HK-2 (cell line): Measurements from ENCODE around the gene NSUN2.

Source experiments
- DNase-seq: peaks from one replicate; pipeline ENCODE4 v3.0.0-alpha.2; 2018; ENCODE audit not compliant: unreplicated experiment

NSUN2 gene

DNA sequence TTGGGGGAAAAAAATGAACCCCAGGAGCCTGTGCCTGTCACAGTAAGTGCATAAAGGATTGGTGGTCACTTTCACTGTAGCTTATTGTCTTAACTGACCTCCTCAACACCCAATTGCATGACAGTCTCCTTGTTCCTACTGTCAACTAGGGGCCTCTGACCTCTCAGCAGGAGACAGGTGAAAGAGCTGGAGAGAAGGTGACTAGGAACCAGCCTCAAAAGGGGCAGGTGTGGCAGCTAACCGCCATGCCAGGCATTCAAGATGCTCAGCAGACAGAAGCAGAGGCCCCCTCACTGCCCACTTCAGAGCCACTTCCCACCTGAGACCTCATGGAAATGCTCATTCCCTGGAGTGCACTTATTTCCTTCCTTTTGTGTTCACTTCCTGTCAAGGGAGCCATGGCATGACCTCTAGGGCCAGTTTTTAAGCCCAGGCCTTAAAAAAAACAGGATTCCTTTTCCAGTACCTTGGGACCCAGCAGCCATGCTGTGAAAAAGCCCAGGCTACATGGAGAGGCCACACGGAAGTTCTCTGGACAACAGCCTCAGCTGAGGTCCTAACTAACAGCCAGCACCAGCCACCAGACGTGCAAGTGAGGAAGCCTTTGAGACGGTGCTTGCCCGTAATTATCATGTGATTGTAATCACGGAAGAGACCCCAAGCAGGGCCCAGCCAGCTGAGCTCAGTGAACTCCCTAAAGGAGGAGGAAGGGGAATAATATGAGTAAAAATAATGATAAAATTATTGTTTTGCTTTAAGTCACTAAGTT, 74.9 kb downstream of the NSUN2 start:
- DNase-seq = no peak

DNA sequence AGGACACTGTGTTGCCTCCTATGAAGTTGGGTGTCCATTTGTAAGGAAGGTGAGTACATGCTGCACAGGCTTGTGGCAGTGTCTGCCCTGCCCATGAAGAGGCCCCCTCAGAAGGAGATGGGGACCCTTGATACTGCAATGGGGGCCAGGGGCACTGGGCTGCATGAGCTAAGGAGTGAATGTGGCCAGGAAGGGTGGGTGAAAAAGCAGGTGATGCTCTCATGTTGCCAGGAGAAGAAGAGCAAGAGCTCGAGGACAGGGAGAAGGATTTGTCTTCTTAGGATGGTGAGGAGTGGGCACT, 76.1 kb downstream of the NSUN2 start:
- no peak for DNase-seq

DNA sequence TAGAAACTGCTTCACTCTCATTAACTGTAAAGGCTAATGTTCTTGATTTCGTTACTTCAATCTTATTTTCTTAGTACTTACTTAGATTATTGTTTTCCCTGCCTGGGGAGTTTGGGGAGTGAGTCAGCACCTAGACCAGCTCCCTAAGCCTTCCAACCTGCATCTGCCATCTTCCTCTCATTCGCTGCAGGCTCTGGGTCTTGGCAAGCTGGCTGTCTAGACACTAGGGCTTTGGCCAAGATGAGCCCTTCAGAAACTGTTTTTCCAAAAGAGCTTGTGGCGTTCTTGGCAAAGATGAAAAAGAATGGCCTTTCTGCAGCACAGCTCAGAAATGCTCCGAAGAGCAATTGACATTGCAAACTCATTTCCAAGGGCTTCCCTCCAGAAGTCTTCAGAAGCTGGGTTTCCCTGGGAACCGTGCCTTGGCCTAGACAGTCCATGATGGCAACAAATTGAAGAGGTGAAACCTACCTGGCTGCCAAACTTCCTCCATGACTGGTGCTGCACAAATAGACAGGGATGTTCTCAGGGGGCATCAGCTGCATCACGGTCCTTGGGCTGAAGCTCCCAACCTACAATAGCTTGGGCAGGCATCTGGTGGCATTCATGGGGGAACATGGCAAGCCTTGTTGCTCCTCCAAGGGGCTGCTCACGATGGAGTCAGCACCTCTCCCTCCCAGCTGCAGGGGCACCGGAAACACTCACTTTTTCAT, 76.6 kb downstream of the NSUN2 start:
- no peak for DNase-seq

DNA sequence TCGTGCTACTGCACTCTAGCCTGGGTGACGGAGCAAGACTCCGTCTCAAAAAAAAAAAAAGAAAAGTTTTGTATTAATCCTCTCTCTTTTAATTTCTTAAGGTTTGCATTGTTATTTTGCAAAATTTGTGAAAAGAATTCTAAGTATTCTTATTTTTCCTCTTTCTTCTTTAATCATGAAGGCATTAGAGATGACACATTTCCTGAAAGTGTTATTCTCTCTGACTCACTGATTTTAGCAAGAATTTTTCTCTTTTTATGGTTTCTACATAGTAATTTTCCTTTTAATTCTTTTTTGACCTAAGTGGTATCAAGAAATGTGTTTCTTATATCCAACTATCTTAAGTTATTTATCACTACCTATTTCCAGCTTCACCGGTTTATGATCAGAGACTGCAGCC, 78.0 kb downstream of the NSUN2 start:
- DNase-seq = no peak

DNA sequence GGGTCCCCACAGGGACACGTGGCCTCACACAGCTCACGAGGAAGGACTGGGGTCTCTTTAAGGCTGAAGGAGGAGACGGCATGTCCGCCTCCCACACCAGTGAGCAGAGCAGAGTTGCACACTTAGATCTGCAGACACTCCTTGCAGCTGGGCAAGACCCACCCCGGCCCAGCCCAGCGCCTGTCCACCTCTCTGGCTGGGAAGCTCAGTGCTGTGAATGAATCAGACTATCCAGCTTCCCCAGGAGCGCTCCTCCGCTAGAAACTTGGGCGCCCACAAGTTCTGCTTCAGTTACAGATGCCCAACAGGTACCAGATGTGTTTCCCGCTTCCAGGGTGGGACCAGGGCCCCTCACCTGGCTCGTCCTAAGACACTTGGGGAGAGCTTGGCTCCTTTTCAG, 78.9 kb downstream of the NSUN2 start:
- DNase-seq = no peak

DNA sequence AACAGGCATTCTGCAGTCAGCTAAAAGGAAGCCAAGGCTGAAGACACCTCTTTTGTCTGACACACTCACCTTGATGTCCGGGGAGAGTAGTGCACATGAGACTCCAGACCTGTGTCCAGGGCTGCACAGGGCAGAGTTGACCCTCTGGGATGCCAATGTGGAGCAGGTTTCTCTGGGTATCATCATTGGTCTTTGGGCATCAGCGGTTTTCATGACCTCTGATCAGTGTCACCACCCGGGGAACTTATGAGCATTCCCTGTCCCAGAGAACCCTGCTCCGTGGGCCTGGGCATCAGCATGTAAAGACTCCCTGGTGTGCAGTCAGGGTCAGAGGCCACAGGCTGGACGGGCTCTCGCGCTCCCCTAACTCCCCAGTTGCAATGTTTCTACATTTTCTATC, 80.2 kb downstream of the NSUN2 start:
- no peak for DNase-seq

DNA sequence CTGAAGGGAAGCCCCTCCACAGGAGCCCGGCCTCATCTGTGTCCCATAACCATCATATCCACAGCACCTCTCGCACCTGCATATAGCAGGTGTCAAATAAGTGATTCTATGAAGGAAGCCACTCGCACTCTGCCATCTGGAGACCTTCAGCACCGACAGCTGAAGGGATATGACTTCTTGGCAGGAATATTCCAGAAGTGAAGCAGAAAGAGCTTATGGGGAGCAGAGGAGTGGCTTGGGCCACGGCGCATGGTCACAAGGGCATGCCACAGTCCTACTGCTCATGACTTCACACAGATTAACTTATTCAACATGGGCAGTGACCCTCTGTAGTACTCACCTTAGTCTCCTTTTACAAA, 80.9 kb downstream of the NSUN2 start:
- DNase-seq = no peak

DNA sequence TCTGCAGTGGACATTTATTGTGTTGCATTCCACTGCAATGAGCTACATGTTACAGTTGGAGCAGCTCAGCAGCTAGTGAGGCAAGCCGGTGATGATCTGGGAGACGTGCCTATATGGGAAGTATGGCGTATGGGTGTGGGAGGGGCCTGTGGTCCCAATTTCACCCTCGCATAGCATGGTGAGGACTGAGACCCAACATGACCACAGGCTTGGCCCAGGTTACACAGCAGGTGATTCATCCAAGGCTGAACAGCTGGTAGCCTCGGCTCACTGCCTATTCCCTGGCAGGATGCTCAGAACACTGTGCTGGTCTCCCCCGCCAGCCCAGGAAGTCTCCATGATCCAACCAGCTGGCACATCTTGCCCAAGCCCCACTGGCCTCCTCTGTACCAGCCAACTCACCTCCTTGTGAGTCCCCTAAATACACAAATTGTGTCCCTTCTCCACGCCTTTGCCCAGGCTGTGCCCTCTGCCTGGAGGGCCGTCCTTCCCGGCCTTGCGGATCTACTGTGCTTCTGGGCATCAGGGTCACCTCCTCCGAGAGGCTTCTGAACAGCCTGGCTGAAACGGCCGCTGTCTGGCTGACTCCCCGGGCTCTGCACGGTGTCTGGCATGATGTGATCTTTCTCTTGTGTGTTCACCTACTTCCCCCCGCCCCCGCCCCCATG, 81.4 kb downstream of the NSUN2 start:
- DNase-seq = no peak

DNA sequence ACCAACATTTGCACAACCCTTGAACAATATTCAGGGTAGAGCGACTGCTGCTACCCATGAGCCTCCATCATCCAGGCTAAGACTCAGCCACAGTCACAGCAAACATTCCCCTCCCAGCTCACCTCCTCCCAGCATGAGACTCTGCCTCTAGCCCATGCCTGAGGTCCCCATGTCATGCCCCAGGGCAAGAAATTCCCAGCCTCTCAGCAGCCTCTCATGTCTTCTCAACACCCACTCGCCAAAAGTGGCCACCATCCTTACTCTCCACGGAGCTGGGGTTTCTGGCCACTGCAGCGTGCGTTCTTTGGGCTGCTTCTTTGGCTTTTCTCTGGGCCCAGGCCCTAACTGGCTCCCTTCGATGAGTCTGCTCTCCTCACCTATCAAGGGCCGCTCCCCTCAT, 82.2 kb downstream of the NSUN2 start:
- DNase-seq = no peak
